Chondrocyte (in vitro differentiated cells): Measurements from ENCODE around the gene ZNF618. TPM values are rescaled to one million over a fixed set of nuclear protein-coding genes. Genes with fewer than 3 reads are reported as not detected.

Source experiments
- DNase-seq: peaks from one replicate; pipeline ENCODE4 v3.0.0; 2021; ENCODE audit warnings: mixed read lengths, low spot score
- H3K27ac Mint-ChIP-seq: one replicate; pipeline ENCODE4 v1.8.0; 2021; ENCODE audit warnings: mild to moderate bottlenecking, moderate library complexity, mixed read lengths; ENCODE audit not compliant: unreplicated experiment
- H3K27me3 Mint-ChIP-seq: 2 replicates; pipeline ENCODE4 v1.8.0; 2021; ENCODE audit warnings: low read depth, mixed read lengths
- H3K36me3 Mint-ChIP-seq: 2 replicates; pipeline ENCODE4 v1.8.0; 2021; ENCODE audit warnings: low read depth, mixed read lengths
- H3K4me1 Mint-ChIP-seq: 2 replicates; pipeline ENCODE4 v1.8.0; 2021; ENCODE audit warnings: low read depth, mild to moderate bottlenecking, mixed read lengths
- H3K4me3 Mint-ChIP-seq: one replicate; pipeline ENCODE4 v1.8.0; 2021; ENCODE audit warnings: mild to moderate bottlenecking, moderate library complexity, mixed read lengths; ENCODE audit not compliant: unreplicated experiment
- H3K9me3 Mint-ChIP-seq: 2 replicates; pipeline ENCODE4 v1.8.0; 2021; ENCODE audit warnings: low read depth, mixed read lengths
- CTCF ChIP-seq: fragments of 200-600 bp; sonication (generic); IDR thresholded peaks from 2 replicates; pipeline ENCODE4 v1.5.0; 2021; ENCODE audit warnings: antibody characterized with exemption, mild to moderate bottlenecking, moderate library complexity
- total RNA-seq: library from RNA; stranded (reverse); gene quantifications from 3 replicates; pipeline ENCODE4 v1.2.1, GENCODE V29; 2021

The ZNF618 gene
- total RNA-seq, 1 donor from 2014 or later = 25.5 TPM

GRCh38 chr9:114099669-114100270 is 223.7 kb downstream of the ZNF618 start:
- Mint-ChIP-seq H3K27me3 (peaks cover 18% of the 10 kb centered on the region), H3K4me3 (no peak overlapping the region), H3K27ac (no peak overlapping the region), H3K36me3 (peaks cover 7% of the 10 kb centered on the region), H3K9me3 (peaks cover 12% of the 10 kb centered on the region), H3K4me1 (peaks cover 5% of the 10 kb centered on the region)
- DNase-seq = no peak
- no peak for TF ChIP-seq CTCF

- Mint-ChIP-seq H3K27ac (no peak overlapping the region), H3K9me3 (peaks cover 12% of the 10 kb centered on the region), H3K36me3 (peaks cover 7% of the 10 kb centered on the region), H3K4me1 (peaks cover 5% of the 10 kb centered on the region), H3K4me3 (no peak overlapping the region), H3K27me3 (peaks cover 21% of the 10 kb centered on the region)
- TF ChIP-seq CTCF = no peak
- DNase-seq = no peak
Measured at GRCh38 chr9:114100536-114100935, 224.4 kb downstream of the ZNF618 start.

GRCh38 chr9:114102484-114102883 is 226.4 kb downstream of the ZNF618 start:
- peaks cover 7% of the 10 kb centered on the region for H3K36me3 Mint-ChIP-seq
- H3K9me3 Mint-ChIP-seq = peaks cover 12% of the 10 kb centered on the region
- peaks cover 20% of the 10 kb centered on the region for H3K27me3 Mint-ChIP-seq
- no peak for TF ChIP-seq CTCF
- H3K4me1 Mint-ChIP-seq = peaks cover 5% of the 10 kb centered on the region
- no peak overlapping the region for H3K27ac Mint-ChIP-seq
- no peak for DNase-seq
- H3K4me3 Mint-ChIP-seq = no peak overlapping the region

GRCh38 chr9:114105236-114105635 is 229.1 kb downstream of the ZNF618 start:
- TF ChIP-seq CTCF = no peak
- H3K27ac Mint-ChIP-seq = no peak overlapping the region
- H3K4me3 Mint-ChIP-seq = no peak overlapping the region
- H3K27me3 Mint-ChIP-seq = peaks cover 15% of the 10 kb centered on the region
- H3K36me3 Mint-ChIP-seq = peaks cover 7% of the 10 kb centered on the region
- DNase-seq = no peak
- peaks cover 12% of the 10 kb centered on the region for H3K9me3 Mint-ChIP-seq
- H3K4me1 Mint-ChIP-seq = peaks cover 4% of the 10 kb centered on the region

Other genes with a start within 250 kb of the ZNF618 start
- not detected in 3 replicates for gene AMBP, start 202.0 kb downstream of the ZNF618 start, total RNA-seq
- 0.39 to 1.4 TPM (median 0.70 TPM) in 3 replicates for gene KIF12, start 223.0 kb downstream of the ZNF618 start, total RNA-seq